ENCODE measurements around the gene EFHC1.
A peak's percentile ranks its signal among the peaks of the same experiment; 100 is the strongest.
"Not testable (repeated sequence)": the region's sequence is repeated elsewhere in the genome, so short reads cannot be mapped to it uniquely, and the experiment has no call there.

EFHC1 gene

GRCh38 chr6:52419809-52420667, at the start of gene EFHC1:
Gene EFHC1 (plus strand): TSS chr6:52420342. CDS start chr6:52420411, 69 bp downstream.
- peak; percentile 96 for DNase-seq (ENCODE audit: low read depth)

GRCh38 chr6:52371656-52372191, 48.4 kb upstream of the EFHC1 start:
- no peak for DNase-seq (ENCODE audit: low read depth)

GRCh38 chr6:52373151-52373690, 46.9 kb upstream of the EFHC1 start:
- DNase-seq (ENCODE audit: low read depth): no peak

- no peak for DNase-seq (ENCODE audit: low read depth)
Measured at GRCh38 chr6:52374247-52374646, 45.9 kb upstream of the EFHC1 start.

GRCh38 chr6:52375780-52376556, 44.2 kb upstream of the EFHC1 start:
- no peak for DNase-seq (ENCODE audit: low read depth)

- DNase-seq (ENCODE audit: low read depth): no peak
Measured at GRCh38 chr6:52376763-52377162, 43.4 kb upstream of the EFHC1 start.

- DNase-seq (ENCODE audit: low read depth): no peak
Measured at GRCh38 chr6:52377538-52378221, 42.5 kb upstream of the EFHC1 start.

GRCh38 chr6:52381249-52381648, 38.9 kb upstream of the EFHC1 start:
- DNase-seq (ENCODE audit: low read depth): no peak

- DNase-seq (ENCODE audit: low read depth): no peak
Measured at GRCh38 chr6:52384145-52384766, 35.9 kb upstream of the EFHC1 start.

- no peak for DNase-seq (ENCODE audit: low read depth)
Measured at GRCh38 chr6:52385074-52385473, 35.1 kb upstream of the EFHC1 start.

- DNase-seq (ENCODE audit: low read depth): not testable (repeated sequence)
Measured at GRCh38 chr6:52388119-52388518, 32.0 kb upstream of the EFHC1 start.

- DNase-seq (ENCODE audit: low read depth): no peak
Measured at GRCh38 chr6:52388790-52389189, 31.4 kb upstream of the EFHC1 start.

GRCh38 chr6:52389264-52389625, 30.9 kb upstream of the EFHC1 start:
- DNase-seq (ENCODE audit: low read depth): no peak

GRCh38 chr6:52389626-52390360, 30.3 kb upstream of the EFHC1 start:
- DNase-seq (ENCODE audit: low read depth): no peak

GRCh38 chr6:52390361-52390727, 29.8 kb upstream of the EFHC1 start:
- no peak for DNase-seq (ENCODE audit: low read depth)

GRCh38 chr6:52391599-52391998, 28.5 kb upstream of the EFHC1 start:
- no peak for DNase-seq (ENCODE audit: low read depth)

- no peak for DNase-seq (ENCODE audit: low read depth)
Measured at GRCh38 chr6:52392944-52393343, 27.2 kb upstream of the EFHC1 start.

- no peak for DNase-seq (ENCODE audit: low read depth)
Measured at GRCh38 chr6:52393780-52394179, 26.4 kb upstream of the EFHC1 start.

- no peak for DNase-seq (ENCODE audit: low read depth)
Measured at GRCh38 chr6:52394251-52394666, 25.9 kb upstream of the EFHC1 start.

GRCh38 chr6:52395969-52396368, 24.2 kb upstream of the EFHC1 start:
- no peak for DNase-seq (ENCODE audit: low read depth)

Data from stimulated activated CD8-positive, alpha-beta memory T cell treated with anti-CD3 and anti-CD28 coated beads, Interleukin-15, amount 100 ng/mL, for 24 hours (primary cell).